Ovary (tissue), 9 donors: Measurements from ENCODE around the gene HLCS. TPM values are rescaled to one million over a fixed set of nuclear protein-coding genes. Genes with fewer than 3 reads are reported as not detected.

ENCODE experiments used
- DNase-seq, 5 donors: peaks; one replicate each; pipeline ENCODE4 v3.0.0-alpha.2; 2019 to 2020
- H3K27ac ChIP-seq, 2 donors: fragments of 200-600 bp; one replicate each; pipeline versions ENCODE4 v1.5.1 to v1.8.0; 2019 to 2022
- H3K27me3 ChIP-seq: fragments of 200-600 bp; one replicate; pipeline ENCODE4 v1.8.0; 2022
- H3K36me3 ChIP-seq: fragments of 200-600 bp; sonication (generic); one replicate; pipeline ENCODE4 v1.5.1; 2019
- H3K4me1 ChIP-seq: one replicate; pipeline ENCODE4 v1.8.1; 2013; ENCODE audit warnings: mild to moderate bottlenecking, moderate library complexity; ENCODE audit not compliant: insufficient read depth
- H3K4me3 ChIP-seq: fragments of 200-600 bp; sonication (generic); one replicate; pipeline ENCODE4 v1.5.1; 2017
- H3K9me3 ChIP-seq, 2 donors: fragments of 200-600 bp in 1 of 2; sonication (generic) in 1 of 2; one replicate each; pipeline versions ENCODE4 v1.5.1 to v1.8.1; 2013 to 2019; ENCODE audit warnings: mild to moderate bottlenecking in 1 of 2, moderate library complexity in 1 of 2
- EP300 ChIP-seq: sonication (generic); formaldehyde crosslinking; IDR thresholded peaks from one replicate; pipeline ENCODE4 v1.6.1; 2017; ENCODE audit warnings: antibody characterized with exemption
- POLR2A ChIP-seq: fragments of 450-650 bp; IDR thresholded peaks from one replicate; pipeline ENCODE4 v1.6.1; 2017; ENCODE audit warnings: antibody characterized with exemption, mild to moderate bottlenecking, moderate library complexity
- WGBS, 3 donors: extraction: QIAGEN DNeasy Blood & Tissue Kit in 1 of 3; methylation state at CpG; one replicate each; pipeline versions ENCODE4 v1.1.5 to v1.1.7; 2013 to 2017; 5-methylcytosine and 5-hydroxymethylcytosine counted together
- intact Hi-C, 4 donors: fragments of 100-400 bp; cut with DNase I; formaldehyde crosslinking; loops; one replicate each; pipeline versions ENCODE4 v1.11.0 to v1.15.1; 2022 to 2023
- polyA plus RNA-seq, 2 donors: library from polyadenylated mRNA; stranded (reverse); fragments of 200-250 nt in 1 of 2; fragments of 350-450 nt in 1 of 2; fragmentation: Illumina TruSeq in 1 of 2; extraction: RNeasy Lipid Tissue Mini Kit (QIAGEN cat#74804) in 1 of 2; gene quantifications; one replicate each; pipeline ENCODE4 v1.2.3, GENCODE V29; 2013 to 2014
- total RNA-seq, 7 donors: library from RNA; depleted of rRNA in 2 of 7; stranded (reverse); fragments of >200 nt in 2 of 7; fragmentation: NEBNext Ultra II Directional in 3 of 7; extraction: Animal tissue kit (Norgen Biotek cat#: 25700) in 3 of 7; gene quantifications; one replicate each; pipeline versions ENCODE4 v1.1.0 to v1.2.4, GENCODE V29; 2016 to 2023
- TF ChIP-seq, protein P1 (sequence below), 3 donors: fragments of 450-650 bp in 2 of 3; fragments of 200-600 bp in 1 of 3; IDR thresholded peaks; one replicate each; pipeline versions ENCODE4 v1.5.1 to v1.8.0; 2016 to 2022; ENCODE audit warnings: antibody characterized with exemption in 3 of 3, mild to moderate bottlenecking in 1 of 3
- donor health status: DM: no; HTN: no; CAD: no; lungs with moderate emphysema.
- donor health status: DM: no; HTN: no; CAD: no.
- donor health status: Bipolar disorder and iron deficiency.
- donor health status: DM: yes; HTN: yes; CAD: no.
- donor health status: DM: no; HTN: no; CAD: no.
- donor health status: DM: yes; HTN: yes; CAD: no.

HLCS gene
- total and polyA plus RNA-seq, 9 donors = 4.0 to 20.3 (median 12.4) TPM

DNA sequence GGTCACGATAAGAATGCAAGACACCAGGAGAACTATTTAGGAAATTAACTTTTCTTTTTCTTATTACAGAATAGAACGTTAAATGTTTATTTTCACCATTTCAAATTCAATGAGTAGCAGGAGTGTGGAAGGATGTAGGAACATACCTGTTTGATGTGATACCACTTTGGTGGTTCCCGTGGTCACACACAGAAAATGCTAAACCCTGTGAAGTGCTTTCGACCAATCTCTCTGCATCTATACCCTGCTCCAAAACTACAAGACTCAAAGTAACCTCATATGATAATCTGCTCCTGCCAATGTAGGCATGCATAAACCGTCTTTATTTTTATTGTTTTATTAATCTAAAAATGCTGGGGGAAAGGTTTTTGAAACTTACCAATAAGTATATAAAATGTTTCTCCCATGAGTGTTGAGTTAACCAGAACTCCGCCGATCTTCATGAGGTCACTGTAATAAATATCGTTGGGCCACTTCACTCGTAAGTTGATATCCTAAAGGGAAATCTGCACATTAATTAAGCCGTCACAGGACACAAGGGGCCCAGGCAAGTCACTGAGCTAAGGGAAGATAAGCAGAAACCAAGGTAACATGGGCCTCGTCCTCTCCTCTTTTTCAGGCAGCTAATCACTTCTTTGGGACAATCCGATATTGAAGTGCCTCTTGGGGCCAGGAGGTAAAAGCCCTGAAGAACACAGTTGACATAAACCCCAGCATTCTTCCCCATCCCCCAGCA lies 207.0 kb downstream of the HLCS start:
- 84 to 87% (median 85%) methylated on average over 12 of the region's 12 CpGs for WGBS, 3 donors
- Histone ChIP-seq H3K9me3 (no peaks in the 10 kb centered on the region), H3K4me3 (no peak overlapping the region), H3K36me3 (no peaks in the 10 kb centered on the region), H3K27me3 (no peaks in the 10 kb centered on the region), H3K4me1 (no peaks in the 10 kb centered on the region), H3K27ac (no peak overlapping the region)
- intact Hi-C loops = no loop called here
- TF ChIP-seq, protein P1, sequence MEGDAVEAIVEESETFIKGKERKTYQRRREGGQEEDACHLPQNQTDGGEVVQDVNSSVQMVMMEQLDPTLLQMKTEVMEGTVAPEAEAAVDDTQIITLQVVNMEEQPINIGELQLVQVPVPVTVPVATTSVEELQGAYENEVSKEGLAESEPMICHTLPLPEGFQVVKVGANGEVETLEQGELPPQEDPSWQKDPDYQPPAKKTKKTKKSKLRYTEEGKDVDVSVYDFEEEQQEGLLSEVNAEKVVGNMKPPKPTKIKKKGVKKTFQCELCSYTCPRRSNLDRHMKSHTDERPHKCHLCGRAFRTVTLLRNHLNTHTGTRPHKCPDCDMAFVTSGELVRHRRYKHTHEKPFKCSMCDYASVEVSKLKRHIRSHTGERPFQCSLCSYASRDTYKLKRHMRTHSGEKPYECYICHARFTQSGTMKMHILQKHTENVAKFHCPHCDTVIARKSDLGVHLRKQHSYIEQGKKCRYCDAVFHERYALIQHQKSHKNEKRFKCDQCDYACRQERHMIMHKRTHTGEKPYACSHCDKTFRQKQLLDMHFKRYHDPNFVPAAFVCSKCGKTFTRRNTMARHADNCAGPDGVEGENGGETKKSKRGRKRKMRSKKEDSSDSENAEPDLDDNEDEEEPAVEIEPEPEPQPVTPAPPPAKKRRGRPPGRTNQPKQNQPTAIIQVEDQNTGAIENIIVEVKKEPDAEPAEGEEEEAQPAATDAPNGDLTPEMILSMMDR (IDR thresholded peaks at IDR 0.05) = no peak
- no peak for TF ChIP-seq POLR2A
- TF ChIP-seq EP300 = no peak
- DNase-seq = no peak

DNA sequence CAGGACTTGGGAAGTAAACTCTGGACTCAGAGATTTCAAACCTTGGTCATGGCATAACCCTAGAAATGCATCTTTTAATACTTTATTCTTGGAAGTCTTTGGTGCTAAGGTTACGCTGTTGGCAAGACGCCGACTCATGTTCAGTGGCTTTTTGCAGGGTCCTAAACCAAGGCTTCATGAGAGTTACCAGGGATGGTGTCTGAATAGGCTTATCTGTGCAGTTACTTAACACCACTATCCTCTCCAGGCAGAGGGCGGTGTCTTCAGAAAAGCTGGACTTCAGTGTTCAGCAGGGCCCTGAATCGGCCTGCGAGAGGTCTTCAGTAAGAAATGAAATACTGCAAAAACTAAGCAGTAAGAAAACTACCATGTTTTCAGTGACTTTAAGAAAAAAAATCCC lies 209.3 kb downstream of the HLCS start:
- no peak for DNase-seq
- 98 to 100% (median 98%) methylated on average over 6 of the region's 6 CpGs for WGBS, 3 donors
- no peaks in the 10 kb centered on the region for H3K4me1 ChIP-seq
- no peak for TF ChIP-seq POLR2A
- no peak for TF ChIP-seq EP300
- TF ChIP-seq, protein P1 (IDR thresholded peaks at IDR 0.05) = no peak
- H3K36me3 ChIP-seq = no peaks in the 10 kb centered on the region
- no peaks in the 10 kb centered on the region for H3K27me3 ChIP-seq
- no peak overlapping the region for H3K27ac ChIP-seq
- no peaks in the 10 kb centered on the region for H3K9me3 ChIP-seq
- intact Hi-C loops = no loop called here
- H3K4me3 ChIP-seq = no peak overlapping the region

DNA sequence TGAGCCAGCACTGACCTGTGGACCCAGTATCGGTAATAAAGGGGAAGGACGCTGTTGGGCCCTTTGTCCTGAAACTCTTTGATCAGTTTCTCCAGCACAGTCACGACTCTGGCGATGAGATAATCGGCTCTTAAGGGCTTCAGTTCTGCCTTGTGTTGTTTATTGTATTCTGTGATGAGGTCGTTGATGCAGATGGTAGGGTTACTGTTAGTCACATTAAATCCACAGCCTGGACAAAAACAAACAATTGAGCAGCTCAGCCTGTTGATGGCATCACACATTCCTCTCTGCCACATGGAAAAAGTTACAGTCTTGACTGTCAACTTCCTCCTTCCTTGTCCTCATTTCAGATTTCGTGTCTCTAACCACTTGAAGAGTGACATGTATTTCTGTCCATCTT lies 209.9 kb downstream of the HLCS start:
- DNase-seq = no peak
- no peaks in the 10 kb centered on the region for H3K9me3 ChIP-seq
- WGBS, 3 donors = 93 to 94% (median 93%) methylated on average over 7 of the region's 7 CpGs
- intact Hi-C loops = no loop called here
- no peaks in the 10 kb centered on the region for H3K27me3 ChIP-seq
- H3K4me3 ChIP-seq = no peak overlapping the region
- no peak overlapping the region for H3K27ac ChIP-seq
- TF ChIP-seq EP300 (no peak), POLR2A (no peak)
- TF ChIP-seq, protein P1 (IDR thresholded peaks at IDR 0.05) = no peak
- no peaks in the 10 kb centered on the region for H3K4me1 ChIP-seq
- H3K36me3 ChIP-seq = no peaks in the 10 kb centered on the region

DNA sequence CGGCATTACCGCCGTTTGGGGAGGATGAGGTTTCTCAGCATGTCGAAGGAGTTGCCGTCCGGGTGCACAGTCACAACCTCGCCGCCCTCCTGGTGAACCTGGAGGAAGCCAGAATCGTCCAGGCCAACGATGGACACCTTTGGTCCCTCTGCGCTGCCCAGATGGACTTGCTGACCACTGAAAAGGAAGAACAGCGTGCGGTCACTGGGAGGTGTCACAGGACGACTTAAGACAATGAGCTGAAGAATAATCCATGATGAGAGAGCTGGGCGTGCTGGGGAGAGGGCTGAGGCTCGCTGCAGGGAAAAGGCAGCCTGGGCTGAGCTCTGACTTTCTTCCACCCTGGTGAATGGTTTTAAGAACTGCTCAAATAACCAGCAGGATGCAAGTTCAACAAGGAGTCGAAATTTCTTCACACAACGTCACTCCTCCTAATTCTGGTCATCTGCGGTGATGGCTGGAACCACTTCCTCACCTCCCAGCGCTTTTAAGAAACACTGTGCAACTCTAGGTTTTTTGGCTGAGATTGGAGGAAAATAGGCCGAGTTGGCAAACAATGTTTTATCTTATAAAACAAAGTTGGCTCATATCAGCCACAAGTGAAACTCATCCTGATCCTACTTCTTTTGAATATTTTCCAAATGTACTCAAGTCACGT lies 212.1 kb downstream of the HLCS start:
- H3K36me3 ChIP-seq = no peaks in the 10 kb centered on the region

More for the DNA sequence above, 212.1 kb downstream of the HLCS start:
- Histone ChIP-seq H3K4me3 (no peak overlapping the region), H3K4me1 (no peaks in the 10 kb centered on the region), H3K27me3 (no peaks in the 10 kb centered on the region), H3K27ac (no peak overlapping the region), H3K9me3 (no peaks in the 10 kb centered on the region)
- 81 to 89% (median 88%) methylated on average over 22 of the region's 22 CpGs for WGBS, 3 donors
- no peak for DNase-seq
- no peak for TF ChIP-seq EP300
- no peak for TF ChIP-seq POLR2A
- TF ChIP-seq, protein P1 (IDR thresholded peaks at IDR 0.05) = no peak
- intact Hi-C loops = no loop called here
